Type B pancreatic cell (in vitro differentiated cells): Measurements from ENCODE around the gene RAI14. TPM values are rescaled to one million over a fixed set of nuclear protein-coding genes. Genes with fewer than 3 reads are reported as not detected.

ENCODE experiments used
- DNase-seq: peaks from one replicate; pipeline ENCODE4 v3.0.0; 2021; ENCODE audit warnings: mixed read lengths; ENCODE audit not compliant: unreplicated experiment; ENCODE audit errors: extremely low spot score
- H3K27ac Mint-ChIP-seq: 2 replicates; pipeline ENCODE4 v1.8.0; 2021; ENCODE audit warnings: mild to moderate bottlenecking, mixed read lengths
- H3K27me3 Mint-ChIP-seq: 2 replicates; pipeline ENCODE4 v1.8.0; 2021; ENCODE audit warnings: mixed read lengths
- H3K36me3 Mint-ChIP-seq: 2 replicates; pipeline ENCODE4 v1.8.0; 2021; ENCODE audit warnings: mixed read lengths
- H3K4me1 Mint-ChIP-seq: one replicate; pipeline ENCODE4 v1.8.0; 2021; ENCODE audit warnings: mixed read lengths; ENCODE audit not compliant: unreplicated experiment
- H3K4me3 Mint-ChIP-seq: 2 replicates; pipeline ENCODE4 v1.8.0; 2021; ENCODE audit warnings: mild to moderate bottlenecking, mixed read lengths
- H3K9me3 Mint-ChIP-seq: 2 replicates; pipeline ENCODE4 v1.8.0; 2021; ENCODE audit warnings: mixed read lengths
- total RNA-seq: library from RNA; stranded (reverse); gene quantifications from 2 replicates; pipeline ENCODE4 v1.2.1, GENCODE V29; 2021; ENCODE audit warnings: low replicate concordance
- TF ChIP-seq, protein P1 (sequence below): fragments of 200-600 bp; sonication (generic); conservative IDR thresholded peaks from 2 replicates; pipeline ENCODE4 v1.5.0; 2021; ENCODE audit warnings: antibody characterized with exemption, mild to moderate bottlenecking

The RAI14 gene
- total RNA-seq, 1 donor from 2014 or later = 102 TPM

DNA sequence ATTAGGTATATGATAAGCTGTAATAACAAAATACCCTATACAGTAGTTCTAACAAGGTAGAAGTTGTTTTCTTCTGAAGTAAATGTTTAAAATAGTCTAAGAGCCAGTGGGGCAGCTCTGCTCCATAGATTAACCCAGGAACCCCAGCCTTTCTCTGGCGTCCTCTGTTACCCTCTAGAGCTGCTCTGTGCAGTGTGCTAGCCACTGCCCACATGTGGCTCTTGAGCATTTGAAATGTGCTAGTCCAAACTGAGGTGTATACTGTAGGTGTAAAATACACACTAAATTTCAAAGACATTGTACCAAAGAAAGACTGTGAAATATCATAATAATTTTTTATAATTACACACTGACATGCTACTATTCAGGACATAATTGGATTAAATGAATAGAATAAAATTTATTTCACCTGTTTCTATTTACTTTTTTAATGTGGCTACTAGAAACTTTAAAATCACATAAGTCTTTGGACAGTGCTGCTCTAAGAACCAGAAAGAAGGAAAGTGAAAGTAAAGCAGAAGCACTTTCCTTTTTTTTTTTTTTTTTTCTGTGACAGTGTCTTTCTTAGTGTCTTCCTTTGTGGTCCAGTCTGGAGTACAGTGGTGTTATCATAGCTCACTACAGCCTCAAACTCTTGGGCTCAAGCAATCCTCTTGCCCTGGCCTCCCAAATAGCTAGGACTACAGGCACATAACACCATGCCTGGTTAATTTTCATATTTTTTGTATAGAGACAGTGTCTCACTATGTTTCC, 39.3 kb downstream of the RAI14 start:
- no peak for DNase-seq
- H3K27me3 Mint-ChIP-seq = no peaks in the 10 kb centered on the region
- H3K27ac Mint-ChIP-seq = no peak overlapping the region

DNA sequence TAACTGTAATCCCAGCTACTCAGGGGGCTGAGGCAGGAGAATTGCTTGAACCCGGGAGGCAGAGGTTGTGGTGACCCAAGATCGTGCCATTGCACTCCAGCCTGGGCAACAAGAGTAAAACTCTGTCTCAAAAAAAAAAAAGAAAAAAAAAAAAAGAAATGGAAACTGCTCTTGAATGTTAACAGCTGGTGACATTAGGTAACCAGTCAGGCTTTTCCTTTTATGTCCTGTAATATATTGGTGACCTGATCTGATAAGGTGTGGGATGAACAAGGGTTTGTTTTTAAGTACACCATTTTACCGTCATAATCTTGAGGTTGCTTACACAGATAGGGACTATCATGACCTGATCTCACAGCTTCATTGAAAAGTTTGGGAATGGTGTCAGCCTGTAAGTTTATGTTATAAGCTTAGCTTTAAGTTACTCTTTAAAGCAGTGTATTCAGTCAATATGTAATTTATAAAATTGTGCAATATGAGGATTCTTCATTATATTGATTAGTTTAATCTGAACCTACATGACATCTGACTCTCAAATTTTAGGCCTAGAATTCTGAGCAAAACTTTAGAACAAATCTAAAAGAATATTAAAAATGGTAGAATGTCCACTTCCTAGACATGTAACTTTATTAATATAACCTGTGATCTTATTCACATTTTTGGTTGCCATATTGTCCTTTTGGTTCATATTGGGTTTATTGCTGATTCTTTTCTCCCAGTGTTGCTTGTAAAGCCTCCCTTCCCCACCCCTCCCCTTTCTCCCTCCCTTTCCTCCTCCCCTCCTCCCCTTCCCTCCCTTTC, 41.4 kb downstream of the RAI14 start:
- Mint-ChIP-seq H3K4me1 (peaks cover 47% of the 10 kb centered on the region), H3K9me3 (no peaks in the 10 kb centered on the region), H3K36me3 (peaks cover 23% of the 10 kb centered on the region), H3K27ac (no peak overlapping the region), H3K27me3 (no peaks in the 10 kb centered on the region), H3K4me3 (no peak overlapping the region)
- TF ChIP-seq, protein P1, sequence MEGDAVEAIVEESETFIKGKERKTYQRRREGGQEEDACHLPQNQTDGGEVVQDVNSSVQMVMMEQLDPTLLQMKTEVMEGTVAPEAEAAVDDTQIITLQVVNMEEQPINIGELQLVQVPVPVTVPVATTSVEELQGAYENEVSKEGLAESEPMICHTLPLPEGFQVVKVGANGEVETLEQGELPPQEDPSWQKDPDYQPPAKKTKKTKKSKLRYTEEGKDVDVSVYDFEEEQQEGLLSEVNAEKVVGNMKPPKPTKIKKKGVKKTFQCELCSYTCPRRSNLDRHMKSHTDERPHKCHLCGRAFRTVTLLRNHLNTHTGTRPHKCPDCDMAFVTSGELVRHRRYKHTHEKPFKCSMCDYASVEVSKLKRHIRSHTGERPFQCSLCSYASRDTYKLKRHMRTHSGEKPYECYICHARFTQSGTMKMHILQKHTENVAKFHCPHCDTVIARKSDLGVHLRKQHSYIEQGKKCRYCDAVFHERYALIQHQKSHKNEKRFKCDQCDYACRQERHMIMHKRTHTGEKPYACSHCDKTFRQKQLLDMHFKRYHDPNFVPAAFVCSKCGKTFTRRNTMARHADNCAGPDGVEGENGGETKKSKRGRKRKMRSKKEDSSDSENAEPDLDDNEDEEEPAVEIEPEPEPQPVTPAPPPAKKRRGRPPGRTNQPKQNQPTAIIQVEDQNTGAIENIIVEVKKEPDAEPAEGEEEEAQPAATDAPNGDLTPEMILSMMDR = no peak
- DNase-seq = no peak

More for the DNA sequence above, 39.3 kb downstream of the RAI14 start:
- Mint-ChIP-seq H3K9me3 (no peaks in the 10 kb centered on the region), H3K36me3 (peaks cover 27% of the 10 kb centered on the region), H3K4me1 (peaks cover 41% of the 10 kb centered on the region), H3K4me3 (no peak overlapping the region)
- TF ChIP-seq, protein P1 = no peak

GRCh38 chr5:34698109-34698419, 41.9 kb downstream of the RAI14 start:
- Mint-ChIP-seq H3K9me3 (no peaks in the 10 kb centered on the region), H3K36me3 (peaks cover 23% of the 10 kb centered on the region), H3K4me3 (peak overlapping the region; percentile 2), H3K4me1 (peaks cover 47% of the 10 kb centered on the region), H3K27me3 (no peaks in the 10 kb centered on the region), H3K27ac (peak overlapping the region; percentile 94)
- TF ChIP-seq, protein P1 = no peak
- no peak for DNase-seq

- Mint-ChIP-seq H3K4me3 (no peak overlapping the region), H3K4me1 (peaks cover 49% of the 10 kb centered on the region), H3K27ac (peak overlapping the region; percentile 94), H3K27me3 (no peaks in the 10 kb centered on the region), H3K36me3 (peaks cover 23% of the 10 kb centered on the region), H3K9me3 (no peaks in the 10 kb centered on the region)
- TF ChIP-seq, protein P1 = no peak
- DNase-seq = no peak
Measured at GRCh38 chr5:34698754-34699153, 42.6 kb downstream of the RAI14 start.

GRCh38 chr5:34699155-34700077, 43.3 kb downstream of the RAI14 start:
- peak overlapping the region; percentile 77 for H3K4me3 Mint-ChIP-seq

More at GRCh38 chr5:34699155-34700077, 43.3 kb downstream of the RAI14 start:
- TF ChIP-seq, protein P1 = no peak
- no peaks in the 10 kb centered on the region for H3K27me3 Mint-ChIP-seq
- peaks cover 51% of the 10 kb centered on the region for H3K4me1 Mint-ChIP-seq
- peaks cover 19% of the 10 kb centered on the region for H3K36me3 Mint-ChIP-seq
- no peak for DNase-seq
- H3K27ac Mint-ChIP-seq = peak overlapping the region; percentile 94
- H3K9me3 Mint-ChIP-seq = no peaks in the 10 kb centered on the region
